GM19328 (cell line): ENCODE measurements around the gene C1QTNF12.

Source experiments
- ATAC-seq: cut with Tn5 transposase; IDR thresholded peaks from one replicate; pipeline ENCODE4 v1.9.1; 2021; ENCODE audit warnings: mild to moderate bottlenecking, moderate library complexity; ENCODE audit not compliant: unreplicated experiment

C1QTNF12 gene

GRCh38 chr1:1241588-1242219, 4.8 kb downstream of the C1QTNF12 start:
- no peak for ATAC-seq

- ATAC-seq, result no peak
Measured at GRCh38 chr1:1240822-1241587, 5.5 kb downstream of the C1QTNF12 start.

- ATAC-seq, result no peak
Measured at GRCh38 chr1:1240348-1240732, 6.2 kb downstream of the C1QTNF12 start.

- ATAC-seq, result no peak
Measured at GRCh38 chr1:1239614-1240347, 6.7 kb downstream of the C1QTNF12 start.

GRCh38 chr1:1239227-1239613, 7.3 kb downstream of the C1QTNF12 start:
- ATAC-seq, result no peak

GRCh38 chr1:1238702-1239178, 7.8 kb downstream of the C1QTNF12 start:
- ATAC-seq, result no peak

- ATAC-seq, result no peak
Measured at GRCh38 chr1:1237874-1238701, 8.4 kb downstream of the C1QTNF12 start.

GRCh38 chr1:1236945-1237873, 9.3 kb downstream of the C1QTNF12 start:
- no peak for ATAC-seq

- no peak for ATAC-seq
Measured at GRCh38 chr1:1236176-1236763, 10.3 kb downstream of the C1QTNF12 start.

GRCh38 chr1:1235016-1235744, 11.3 kb downstream of the C1QTNF12 start:
- ATAC-seq, result no peak

GRCh38 chr1:1234180-1234808, 12.2 kb downstream of the C1QTNF12 start:
- ATAC-seq, result no peak

GRCh38 chr1:1233567-1233892, 13.0 kb downstream of the C1QTNF12 start:
- ATAC-seq, result no peak

GRCh38 chr1:1232796-1233566, 13.5 kb downstream of the C1QTNF12 start:
- ATAC-seq, result no peak

- no peak for ATAC-seq
Measured at GRCh38 chr1:1232208-1232795, 14.2 kb downstream of the C1QTNF12 start, which contains the start of gene B3GALT6. B3GALT6 (plus strand) TSS chr1:1232237; CDS start chr1:1232279, 42 bp downstream.

GRCh38 chr1:1231400-1232207, 14.9 kb downstream of the C1QTNF12 start, which contains the start of gene SDF4:
SDF4 (minus strand) TSS chr1:1232001; CDS start chr1:1228772, 3,229 bp downstream.
- peak; percentile 91 for ATAC-seq
